ENCODE data around the gene EML4. TPM values are rescaled to one million over a fixed set of nuclear protein-coding genes. Genes with fewer than 3 reads are reported as not detected.
A peak's percentile ranks its signal among the peaks of the same experiment; 100 is the strongest.

Gene EML4
- total RNA-seq, 1 donor from 2014 or later = 167 TPM

- Histone ChIP-seq H3K27me3 (no peaks in the 10 kb centered on the region), H3F3A (ENCODE audit: low read depth) (peaks cover 4% of the 10 kb centered on the region), H3K4me2 (no peak overlapping the region), H3K27ac (no peak overlapping the region), H3K36me3 (no peaks in the 10 kb centered on the region), H3K9me3 (ENCODE audit: low read depth) (no peaks in the 10 kb centered on the region), H3K9ac (no peak overlapping the region), H3K79me2 (ENCODE audit: low read depth) (peaks cover 99% of the 10 kb centered on the region), H4K20me1 (ENCODE audit: low read depth) (peaks cover 76% of the 10 kb centered on the region), H2AFZ (replicated peaks) (no peak overlapping the region), H3K4me3 (no peak overlapping the region), H3K4me1 (peaks cover 5% of the 10 kb centered on the region)
- DNase-seq (ENCODE audit: low spot score) = no peak
- Mint-ChIP-seq H3K4me1 (peaks cover 18% of the 10 kb centered on the region), H3K36me3 (no peaks in the 10 kb centered on the region), H3K4me3 (no peak overlapping the region), H3K9me3 (no peaks in the 10 kb centered on the region), H3K27me3 (ENCODE audit: insufficient read depth, low read depth) (peaks cover 3% of the 10 kb centered on the region), H3K27ac (no peak overlapping the region)
- TF ChIP-seq CTCF (IDR thresholded peaks at IDR 0.05) = no peak
- no peak for TF ChIP-seq EZH2phosphoT487 (IDR thresholded peaks at IDR 0.05)
- no peak for TF ChIP-seq EZH2 (IDR thresholded peaks at IDR 0.05)
These were observed 60.8 kb downstream of the EML4 start for GRCh38 chr2:42229949-42230348.

- H3K4me2 ChIP-seq = no peak overlapping the region
- Mint-ChIP-seq H3K9me3 (no peaks in the 10 kb centered on the region), H3K27me3 (ENCODE audit: insufficient read depth, low read depth) (peaks cover 3% of the 10 kb centered on the region), H3K27ac (no peak overlapping the region), H3K36me3 (no peaks in the 10 kb centered on the region), H3K4me1 (peaks cover 18% of the 10 kb centered on the region), H3K4me3 (no peak overlapping the region)
- no peaks in the 10 kb centered on the region for H3K27me3 ChIP-seq
- DNase-seq (ENCODE audit: low spot score) = peak; percentile 4
- no peaks in the 10 kb centered on the region for H3K36me3 ChIP-seq
- no peak overlapping the region for H3K27ac ChIP-seq
- no peaks in the 10 kb centered on the region for H3K9me3 ChIP-seq (ENCODE audit: low read depth)
- no peak for TF ChIP-seq EZH2phosphoT487 (IDR thresholded peaks at IDR 0.05)
- TF ChIP-seq CTCF (IDR thresholded peaks at IDR 0.05) = no peak
- no peak for TF ChIP-seq EZH2 (IDR thresholded peaks at IDR 0.05)
- peaks cover 69% of the 10 kb centered on the region for H4K20me1 ChIP-seq (ENCODE audit: low read depth)
- H3K9ac ChIP-seq = no peak overlapping the region
- H3F3A ChIP-seq (ENCODE audit: low read depth) = peaks cover 4% of the 10 kb centered on the region
- H3K79me2 ChIP-seq (ENCODE audit: low read depth) = peaks cover 99% of the 10 kb centered on the region
- H3K4me3 ChIP-seq = no peak overlapping the region
- peaks cover 5% of the 10 kb centered on the region for H3K4me1 ChIP-seq
- H2AFZ ChIP-seq (replicated peaks) = no peak overlapping the region
These were observed 61.7 kb downstream of the EML4 start for GRCh38 chr2:42230891-42231290.

- Histone ChIP-seq H2AFZ (replicated peaks) (no peak overlapping the region), H4K20me1 (ENCODE audit: low read depth) (peaks cover 67% of the 10 kb centered on the region), H3F3A (ENCODE audit: low read depth) (peaks cover 4% of the 10 kb centered on the region), H3K9ac (no peak overlapping the region), H3K36me3 (no peaks in the 10 kb centered on the region), H3K4me1 (peaks cover 5% of the 10 kb centered on the region), H3K27ac (no peak overlapping the region), H3K9me3 (ENCODE audit: low read depth) (no peaks in the 10 kb centered on the region), H3K27me3 (no peaks in the 10 kb centered on the region), H3K79me2 (ENCODE audit: low read depth) (peaks cover 99% of the 10 kb centered on the region), H3K4me3 (no peak overlapping the region), H3K4me2 (no peak overlapping the region)
- no peak for TF ChIP-seq EZH2phosphoT487 (IDR thresholded peaks at IDR 0.05)
- no peak for TF ChIP-seq CTCF (IDR thresholded peaks at IDR 0.05)
- TF ChIP-seq EZH2 (IDR thresholded peaks at IDR 0.05) = no peak
- DNase-seq (ENCODE audit: low spot score) = no peak
- H3K27me3 Mint-ChIP-seq (ENCODE audit: insufficient read depth, low read depth) = peaks cover 2% of the 10 kb centered on the region
- H3K27ac Mint-ChIP-seq = no peak overlapping the region
- H3K4me3 Mint-ChIP-seq = no peak overlapping the region
- H3K9me3 Mint-ChIP-seq = no peaks in the 10 kb centered on the region
- H3K36me3 Mint-ChIP-seq = no peaks in the 10 kb centered on the region
- peaks cover 18% of the 10 kb centered on the region for H3K4me1 Mint-ChIP-seq
These were observed 62.9 kb downstream of the EML4 start for GRCh38 chr2:42232024-42232423.

Measured in neural progenitor cell (in vitro differentiated cells).